ENCODE results near the gene CD1B.
"Not testable (repeated sequence)": the region's sequence is repeated elsewhere in the genome, so short reads cannot be mapped to it uniquely, and the experiment has no call there.

Gene CD1B

GRCh38 chr1:158331481-158332150 is at the start of gene CD1B:
Gene CD1B (minus strand): TSS chr1:158331531. CDS start chr1:158331423, 108 bp downstream.
- DNase-seq (ENCODE audit: low read depth in 2 of 2) = no peak

DNA sequence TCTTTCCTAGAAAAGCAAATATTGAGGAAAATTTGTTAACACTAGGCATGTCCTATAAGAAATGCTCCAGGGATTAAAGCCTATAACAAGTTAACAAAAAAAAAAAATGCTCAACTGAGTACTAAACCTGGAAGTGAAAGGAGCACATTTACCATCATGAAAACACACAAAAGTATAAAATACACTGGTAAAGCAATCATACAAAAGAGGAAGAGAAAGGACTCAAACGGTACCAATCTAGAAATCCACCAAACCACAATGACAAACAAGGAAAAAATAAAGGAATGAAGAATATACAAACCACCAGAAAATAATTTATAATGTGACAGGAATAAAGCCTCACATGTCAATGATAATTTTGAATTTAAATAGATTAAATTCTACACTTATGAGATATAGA is 43.5 kb upstream of the CD1B start:
- DNase-seq (ENCODE audit: low read depth in 2 of 2) = no peak

DNA sequence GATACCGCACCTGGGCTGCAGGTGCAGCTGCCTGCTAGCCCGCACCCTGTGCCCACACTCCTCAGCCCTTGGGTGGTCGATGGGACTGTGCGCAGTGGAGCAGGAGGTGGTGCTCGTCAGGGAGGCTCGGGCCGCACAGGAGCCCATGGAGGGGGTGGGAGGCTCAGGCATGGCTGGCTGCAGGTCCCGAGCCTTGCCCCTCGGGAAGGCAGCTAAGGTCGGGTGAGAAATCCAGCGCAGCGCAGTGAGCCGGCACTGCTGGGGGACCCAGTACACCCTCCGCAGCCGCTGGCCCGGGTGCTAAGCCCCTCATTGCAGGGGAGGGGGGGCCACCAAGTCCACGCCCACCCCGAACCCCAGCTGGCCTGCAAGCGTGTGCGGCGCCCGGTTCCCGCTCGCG is 42.8 kb upstream of the CD1B start:
- not testable (repeated sequence) for DNase-seq (ENCODE audit: low read depth in 2 of 2)

GRCh38 chr1:158371188-158371953 is 40.0 kb upstream of the CD1B start:
- peak; percentile 6 to 11 for DNase-seq (ENCODE audit: low read depth in 2 of 2)

GRCh38 chr1:158366783-158367182 is 35.5 kb upstream of the CD1B start:
- DNase-seq (ENCODE audit: low read depth in 2 of 2) = no peak

DNA sequence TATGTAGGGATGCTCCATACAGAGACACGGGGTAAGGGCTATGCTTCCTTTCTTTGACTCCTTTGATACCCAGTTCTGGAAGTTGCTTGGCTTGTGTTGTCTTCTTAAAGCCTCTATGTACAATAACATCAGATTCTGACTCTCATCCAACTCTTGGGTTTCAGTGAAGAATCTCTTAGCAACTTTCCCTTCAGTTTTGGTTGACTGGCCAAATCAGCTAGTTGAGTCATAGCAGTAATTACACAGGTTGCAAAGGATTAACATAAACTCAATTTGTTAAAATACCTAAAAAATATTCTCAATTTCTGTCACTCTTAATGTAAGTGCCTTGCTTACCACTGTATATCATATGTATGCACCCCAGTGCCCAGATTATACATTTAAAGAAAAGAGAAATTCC is 31.6 kb upstream of the CD1B start:
- no peak for DNase-seq (ENCODE audit: low read depth in 2 of 2)

- no peak for DNase-seq (ENCODE audit: low read depth in 2 of 2)
These were observed 31.2 kb upstream of the CD1B start for GRCh38 chr1:158362482-158362881.

DNA sequence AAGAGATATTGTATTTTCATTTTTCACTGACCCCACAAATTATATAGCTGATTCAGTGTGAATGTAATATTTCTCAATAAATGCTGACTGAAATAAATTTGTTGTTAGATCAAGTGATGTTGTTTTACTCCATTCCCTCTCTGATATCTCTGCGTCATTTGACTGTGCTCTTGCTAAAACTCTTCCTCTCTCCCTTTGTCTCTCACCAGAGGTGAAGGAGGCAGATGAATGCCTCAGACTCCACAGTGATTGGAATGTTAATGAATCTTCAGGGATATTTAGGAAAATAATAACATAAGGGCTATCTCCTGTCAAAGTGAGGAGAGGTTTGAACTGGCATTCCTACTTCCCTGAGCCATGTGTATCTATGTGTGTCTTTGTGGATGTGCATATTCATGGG is 26.1 kb upstream of the CD1B start:
- no peak for DNase-seq (ENCODE audit: low read depth in 2 of 2)

DNA sequence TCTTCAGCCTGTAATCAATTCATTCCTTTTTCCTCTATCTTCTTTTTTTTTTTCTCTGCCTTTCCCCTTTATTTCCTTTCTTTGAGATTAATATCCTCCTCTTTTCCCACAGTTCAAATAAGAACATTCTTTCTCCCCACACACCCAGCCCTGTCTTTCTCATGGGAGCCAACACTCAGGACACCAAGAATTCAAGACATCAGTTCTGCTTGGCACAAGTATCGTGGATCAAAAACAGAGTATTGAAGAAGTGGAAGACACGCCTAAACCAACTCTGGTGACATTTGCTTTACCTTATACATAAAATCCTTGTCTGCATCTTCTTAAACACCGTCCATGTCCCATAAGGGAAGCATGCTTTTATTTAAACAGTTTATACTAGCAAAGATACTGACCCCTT is 25.3 kb upstream of the CD1B start:
- no peak for DNase-seq (ENCODE audit: low read depth in 2 of 2)

DNA sequence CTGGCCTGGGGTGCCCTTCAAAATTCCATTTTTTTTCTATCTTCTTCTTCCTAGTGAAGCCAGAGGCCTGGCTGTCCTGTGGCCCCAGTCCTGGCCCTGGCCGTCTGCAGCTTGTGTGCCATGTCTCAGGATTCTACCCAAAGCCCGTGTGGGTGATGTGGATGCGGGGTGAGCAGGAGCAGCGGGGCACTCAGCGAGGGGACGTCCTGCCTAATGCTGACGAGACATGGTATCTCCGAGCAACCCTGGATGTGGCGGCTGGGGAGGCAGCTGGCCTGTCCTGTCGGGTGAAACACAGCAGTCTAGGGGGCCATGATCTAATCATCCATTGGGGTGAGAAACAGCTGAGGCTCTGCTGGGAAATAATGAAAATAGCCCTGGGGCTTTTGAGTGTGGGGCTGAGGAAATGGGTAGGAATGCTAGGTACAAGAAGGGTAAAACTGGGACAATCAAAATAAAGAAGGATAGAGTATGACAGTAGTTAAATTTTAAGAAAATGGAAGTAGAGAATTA is 24.5 kb upstream of the CD1B start:
- DNase-seq (ENCODE audit: low read depth in 2 of 2) = no peak

- no peak for DNase-seq (ENCODE audit: low read depth in 2 of 2)
These were observed 22.9 kb upstream of the CD1B start for GRCh38 chr1:158354255-158354654.

- no peak for DNase-seq (ENCODE audit: low read depth in 2 of 2)
These were observed 22.2 kb upstream of the CD1B start, which contains the start of gene CD1E for GRCh38 chr1:158353303-158354075. Gene CD1E (plus strand): TSS chr1:158353894. CDS start chr1:158353989, 95 bp downstream.

DNA sequence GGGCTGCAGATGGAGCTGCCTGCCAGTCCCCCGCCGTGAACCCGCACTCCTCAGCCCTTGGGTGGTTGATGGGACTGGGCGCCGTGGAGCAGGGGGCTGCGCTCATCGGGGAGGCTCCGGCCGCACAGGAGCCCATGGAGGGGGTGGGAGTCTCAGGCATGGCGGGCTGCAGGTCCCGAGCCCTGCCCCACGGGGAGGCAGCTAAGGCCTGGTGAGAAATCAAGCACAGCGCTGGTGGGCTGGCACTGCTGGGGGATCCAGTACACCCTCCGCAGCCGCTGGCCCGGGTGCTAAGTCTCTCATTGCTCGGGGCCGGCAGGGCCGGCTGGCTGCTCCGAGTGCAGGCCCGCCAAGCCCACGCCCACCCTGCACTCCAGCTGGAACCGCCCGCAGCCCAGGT is 17.6 kb upstream of the CD1B start:
- DNase-seq (ENCODE audit: low read depth in 2 of 2) = not testable (repeated sequence)

- not testable (repeated sequence) for DNase-seq (ENCODE audit: low read depth in 2 of 2)
These were observed 5.1 kb upstream of the CD1B start for GRCh38 chr1:158336413-158336812.

DNA sequence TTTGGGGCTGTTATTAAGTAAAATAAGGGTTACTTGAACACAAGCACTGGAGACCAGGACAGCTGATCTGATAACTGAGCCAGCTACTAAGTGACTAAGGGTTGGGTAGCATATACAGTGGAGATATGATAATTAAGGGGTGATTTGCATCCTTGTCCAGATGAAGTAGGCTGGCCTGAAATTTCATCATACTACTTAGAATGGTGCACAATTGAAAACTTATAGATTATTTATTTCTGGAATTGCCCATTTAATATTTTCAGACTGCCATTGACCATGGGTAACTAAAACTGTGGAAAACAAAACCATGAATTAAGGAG is 3.8 kb upstream of the CD1B start:
- no peak for DNase-seq (ENCODE audit: low read depth in 2 of 2)

- no peak for DNase-seq (ENCODE audit: low read depth in 2 of 2)
These were observed 3.3 kb upstream of the CD1B start for GRCh38 chr1:158334526-158335212.

DNA sequence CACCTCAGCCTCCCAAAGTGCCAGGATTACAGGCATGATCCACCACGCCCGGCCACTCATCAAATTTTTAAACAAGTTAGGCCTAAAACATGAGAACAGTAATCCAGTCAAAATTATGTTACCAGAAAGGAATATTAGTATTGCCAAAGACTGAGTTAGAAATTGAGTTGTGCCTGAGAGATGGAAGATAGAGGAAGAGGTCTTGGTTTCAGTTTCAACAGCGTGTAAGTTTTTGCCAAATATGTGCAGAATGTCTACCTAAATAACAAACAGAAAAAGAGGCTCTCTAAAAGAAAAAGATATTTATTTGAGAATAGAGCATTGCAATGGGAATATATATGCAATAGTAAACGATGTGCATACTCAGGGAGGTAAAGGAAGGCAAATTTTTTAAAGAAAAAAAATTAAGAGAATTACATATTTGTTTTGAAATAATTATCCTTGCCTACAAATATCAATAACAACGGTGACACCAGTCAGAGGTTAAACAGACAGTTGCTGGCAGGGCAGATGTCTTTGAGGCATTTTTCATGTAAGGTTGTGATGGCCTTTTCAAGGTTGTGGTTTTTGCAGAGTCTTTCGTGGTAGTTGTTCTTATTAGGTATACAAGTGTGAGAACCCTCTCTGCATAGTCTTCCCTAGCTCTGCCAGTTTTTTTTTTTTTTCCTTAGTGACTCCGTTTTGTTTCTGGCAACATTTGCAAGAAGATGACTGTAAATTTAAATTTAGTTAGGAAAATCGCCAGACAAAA is 2.2 kb upstream of the CD1B start:
- no peak for DNase-seq (ENCODE audit: low read depth in 2 of 2)

GRCh38 chr1:158331106-158331425 is 265 bp downstream of the CD1B start:
- DNase-seq (ENCODE audit: low read depth in 2 of 2) = no peak

- no peak for DNase-seq (ENCODE audit: low read depth in 2 of 2)
These were observed 783 bp downstream of the CD1B start for GRCh38 chr1:158330391-158331105.

DNA sequence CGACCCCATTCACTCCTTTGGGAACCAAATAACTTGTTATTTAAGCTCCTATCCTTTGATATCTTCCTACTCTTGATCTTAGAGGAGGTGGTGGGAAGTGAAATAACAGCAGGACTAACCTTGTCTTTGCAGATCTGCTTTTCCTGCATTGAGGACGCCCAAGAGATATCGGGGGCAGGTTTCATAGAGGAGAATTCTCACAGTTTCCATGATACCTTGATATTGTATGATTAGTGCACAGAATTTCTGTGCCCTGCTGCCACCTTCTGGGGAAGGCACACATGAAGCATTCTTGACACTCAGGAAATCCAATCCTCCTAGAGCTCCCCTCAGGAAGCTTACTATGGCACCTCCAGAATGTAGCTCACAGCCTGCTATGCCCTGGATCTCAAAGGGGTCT is 1.6 kb downstream of the CD1B start:
- no peak for DNase-seq (ENCODE audit: low read depth in 2 of 2)

DNA sequence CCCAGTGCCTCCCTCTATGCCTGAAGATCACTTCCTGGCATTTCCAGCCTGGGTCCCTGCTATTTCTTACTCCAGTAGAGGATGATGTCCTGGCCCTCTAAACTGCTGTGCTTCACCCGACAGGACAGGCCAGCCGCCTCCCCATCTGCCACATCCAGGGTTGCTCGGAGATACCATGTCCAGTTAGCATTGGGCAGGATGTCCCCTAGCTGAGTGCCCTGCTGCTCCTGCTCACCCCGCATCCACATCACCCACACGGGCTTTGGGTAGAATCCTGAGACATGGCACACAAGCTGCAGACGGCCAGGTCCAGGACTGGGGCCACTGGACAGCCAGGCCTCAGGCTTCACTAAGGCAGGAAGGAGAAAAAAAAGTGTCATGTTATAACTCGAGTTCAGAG is 2.0 kb downstream of the CD1B start:
- DNase-seq (ENCODE audit: low read depth in 2 of 2) = no peak

All from stimulated activated CD8-positive, alpha-beta memory T cell treated with anti-CD3 and anti-CD28 coated beads, Interleukin-2, amount 100 ng/mL, for 48 hours (primary cell).